LHCN-M2 (cell line): ENCODE results near the gene SHROOM1. TPM values are rescaled to one million over a fixed set of nuclear protein-coding genes. Genes with fewer than 3 reads are reported as not detected.

Experiments
- DNase-seq: peaks from one replicate; pipeline ENCODE4 v3.0.0-alpha.2; 2012; ENCODE audit warnings: low read depth
- total RNA-seq: library from RNA; depleted of rRNA; stranded (reverse); fragments of >200 nt; gene quantifications from 2 replicates; pipeline ENCODE4 v1.2.3, GENCODE V29; 2014

The SHROOM1 gene
- total RNA-seq, 1 experiment from 2014 or later = 13.3 TPM

DNA sequence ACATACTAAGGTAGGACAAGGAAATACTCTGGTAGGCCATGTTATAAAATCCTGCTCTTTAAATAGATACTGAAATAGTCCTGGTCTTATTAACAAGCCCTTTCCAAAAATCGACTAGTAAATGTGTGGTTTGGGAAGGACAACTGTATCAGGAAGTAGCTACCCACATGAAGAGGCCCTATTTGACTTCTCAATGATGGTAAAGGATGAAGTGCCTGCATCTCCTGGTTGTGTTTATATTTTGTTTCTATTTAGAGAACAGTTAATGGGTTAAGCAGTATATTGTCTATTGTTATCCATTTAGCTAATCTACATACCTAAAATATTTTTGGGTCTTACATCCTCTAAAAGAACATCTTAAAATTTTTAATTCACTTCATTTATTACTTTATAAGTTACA is 23.3 kb upstream of the SHROOM1 start:
- no peak for DNase-seq

DNA sequence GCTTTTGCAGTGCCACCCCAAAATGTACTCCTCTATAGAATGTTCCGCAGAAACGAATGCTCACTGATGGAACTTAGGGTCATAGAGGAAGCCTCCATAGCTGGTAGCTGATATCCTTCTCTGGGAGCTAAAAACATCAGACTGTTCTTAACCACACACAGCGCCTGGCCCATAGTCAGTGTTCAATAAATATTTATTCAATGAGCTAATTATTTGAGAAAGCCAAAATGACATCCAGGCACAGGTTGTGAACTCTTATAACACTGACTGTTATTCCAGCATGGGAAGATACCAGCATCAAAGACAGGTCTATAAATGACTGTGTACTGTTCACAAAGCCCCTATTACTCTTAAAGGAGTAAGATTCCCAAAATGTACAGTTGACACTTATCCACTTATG is 22.9 kb upstream of the SHROOM1 start:
- DNase-seq = no peak

DNA sequence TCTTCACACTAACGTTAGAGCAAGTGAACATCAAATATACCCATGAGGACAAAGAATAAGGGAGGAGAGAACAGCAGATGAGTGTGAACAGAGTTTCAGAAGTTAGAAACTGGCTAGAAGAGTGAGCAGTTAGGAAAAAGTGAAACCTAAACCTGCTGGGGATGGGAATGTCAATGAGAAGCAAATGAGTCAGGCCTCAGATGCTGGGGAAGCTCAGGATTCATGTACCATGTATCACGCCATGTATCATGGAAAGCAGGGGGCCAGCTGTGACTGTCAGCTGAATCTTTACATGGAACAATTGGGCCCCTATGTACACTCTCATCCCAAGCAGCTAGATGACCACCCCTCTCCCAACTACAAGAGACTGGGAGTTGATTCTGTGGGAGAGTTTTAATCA is 19.6 kb upstream of the SHROOM1 start:
- DNase-seq = peak; percentile 78

DNA sequence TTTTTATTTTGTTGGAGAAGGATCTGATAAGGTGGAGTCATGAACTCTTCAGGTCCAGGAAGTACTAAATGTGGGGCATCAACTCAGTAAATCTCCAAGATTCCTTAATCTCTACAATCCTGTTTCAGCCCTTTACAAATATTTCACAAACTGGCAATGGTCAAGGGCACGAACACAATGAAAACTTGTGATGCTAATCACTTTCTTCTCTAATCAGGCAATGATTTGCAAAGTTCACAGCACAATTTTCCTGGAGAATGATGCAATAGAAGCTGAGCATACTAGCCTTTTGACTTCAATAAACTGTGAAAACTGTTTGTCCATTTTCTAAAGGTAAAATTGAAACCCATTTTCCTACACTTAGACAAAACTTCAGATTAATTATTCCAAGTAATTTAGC is 18.9 kb upstream of the SHROOM1 start:
- no peak for DNase-seq

DNA sequence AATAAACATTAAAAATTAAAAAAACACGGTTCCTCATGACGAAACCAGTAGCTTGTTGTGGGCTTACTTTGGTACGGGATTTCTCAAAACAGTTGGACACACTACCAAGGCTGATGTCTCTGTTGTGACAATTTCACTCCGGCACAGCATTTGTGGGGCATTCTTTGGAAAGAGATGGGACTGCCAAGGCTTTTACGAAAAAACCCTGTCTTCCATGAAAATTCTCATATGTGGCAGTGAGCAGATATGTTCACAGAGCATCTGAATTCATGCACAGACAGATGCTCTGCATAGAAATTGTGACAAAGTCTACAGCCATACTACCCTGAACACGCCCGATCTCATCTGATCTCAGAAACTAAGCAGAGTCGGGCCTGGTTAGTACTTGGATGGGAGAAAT is 17.8 kb upstream of the SHROOM1 start:
- DNase-seq = no peak

DNA sequence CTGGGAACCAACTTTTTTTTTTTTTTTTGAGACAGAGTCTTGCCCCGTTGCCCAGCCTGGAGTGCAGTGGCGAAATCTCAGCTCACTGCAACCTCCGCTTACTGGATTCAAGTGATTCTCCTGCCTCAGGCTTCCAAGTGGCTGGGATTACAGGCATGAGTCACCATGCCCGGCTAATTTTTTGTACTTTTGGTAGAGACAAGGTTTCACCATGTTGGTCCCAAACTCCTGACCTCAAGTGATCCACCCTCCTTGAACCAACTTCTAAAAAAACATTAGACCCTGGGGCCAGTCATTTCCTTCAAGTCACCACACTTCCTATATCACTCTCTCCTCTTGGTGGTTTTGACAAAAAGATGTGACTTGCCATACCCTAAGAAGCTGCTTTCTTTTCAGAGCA is 10.9 kb upstream of the SHROOM1 start:
- peak; percentile 67 for DNase-seq

DNA sequence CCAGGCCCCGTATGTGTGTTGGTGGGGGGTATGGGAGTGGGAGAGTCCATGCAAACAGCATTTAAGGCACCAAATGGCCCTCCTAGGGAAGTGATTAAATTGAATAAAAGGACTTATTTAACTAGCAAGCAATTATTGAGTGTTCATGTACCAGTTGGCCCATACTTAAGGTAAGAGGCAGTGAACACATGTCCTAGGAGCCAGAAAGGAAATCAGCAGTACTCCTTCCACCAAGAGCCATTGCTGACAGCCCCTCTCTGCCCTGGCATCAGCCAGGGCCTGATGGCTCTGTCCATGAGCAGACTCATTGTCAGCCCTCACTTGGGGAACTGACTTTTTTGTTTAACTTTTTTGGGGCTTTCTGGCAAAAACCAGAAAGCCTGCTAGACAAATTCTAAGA is 10.4 kb upstream of the SHROOM1 start:
- DNase-seq = no peak

DNA sequence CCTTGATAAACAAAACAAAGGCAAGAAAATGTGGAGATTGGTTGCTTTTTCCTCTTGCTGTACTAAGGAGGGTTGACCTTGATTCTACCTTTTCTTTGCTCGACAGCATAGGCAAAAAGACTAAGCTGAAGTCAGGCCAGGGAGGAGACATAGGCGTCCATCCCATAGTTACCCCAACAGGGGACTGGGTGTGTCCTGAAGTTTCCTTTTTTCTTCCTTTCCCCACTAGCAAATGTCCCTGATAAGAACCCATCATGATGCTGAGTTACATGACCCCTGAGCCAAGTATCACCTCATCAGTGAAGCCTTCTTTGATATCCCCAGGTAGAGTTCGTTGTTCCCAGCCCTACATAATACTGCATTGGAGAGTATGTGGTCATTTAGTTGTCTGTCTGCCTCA is 9.9 kb upstream of the SHROOM1 start:
- no peak for DNase-seq

DNA sequence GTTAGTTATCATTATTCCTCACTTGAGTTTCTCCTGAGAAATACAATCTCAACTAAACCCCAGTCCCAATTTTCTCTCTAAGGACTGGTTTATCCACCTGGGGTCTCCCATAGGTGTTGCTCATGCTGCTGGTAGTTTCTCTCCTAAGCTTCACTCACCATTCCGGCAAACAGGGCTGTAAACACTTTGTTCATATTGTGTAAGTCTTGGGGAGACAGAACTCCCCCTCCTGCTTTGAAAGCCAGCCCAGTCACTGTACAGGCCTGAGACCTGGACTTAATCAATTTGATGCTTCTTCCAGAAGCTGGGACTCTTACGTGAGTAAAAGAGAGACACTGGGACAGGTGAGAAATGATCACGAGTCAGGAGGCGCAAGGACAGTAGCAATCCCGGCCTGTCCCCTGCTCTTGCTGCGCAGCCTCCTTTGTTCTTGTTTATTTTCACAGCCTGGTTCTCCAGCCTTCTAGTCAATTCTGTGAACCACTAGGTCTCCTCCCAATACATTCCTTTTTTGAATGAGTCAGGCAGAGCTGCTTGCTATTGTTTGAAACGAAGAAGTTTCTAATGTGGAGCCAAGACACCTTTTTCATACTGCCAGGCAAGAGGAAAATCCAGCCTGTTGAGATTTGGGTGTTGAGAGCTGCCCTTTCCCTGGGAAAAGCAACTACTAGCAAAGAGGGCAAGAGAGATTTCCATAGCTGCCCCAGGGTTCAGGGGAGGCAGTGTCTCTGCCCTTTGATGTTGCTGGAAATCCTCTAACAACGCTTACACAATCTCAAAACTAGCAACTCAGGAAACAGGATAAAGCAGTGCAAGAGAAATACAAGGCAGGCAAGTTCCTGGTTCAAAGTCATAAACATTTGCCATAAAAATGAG is 9.2 kb upstream of the SHROOM1 start:
- DNase-seq = peak; percentile 39

DNA sequence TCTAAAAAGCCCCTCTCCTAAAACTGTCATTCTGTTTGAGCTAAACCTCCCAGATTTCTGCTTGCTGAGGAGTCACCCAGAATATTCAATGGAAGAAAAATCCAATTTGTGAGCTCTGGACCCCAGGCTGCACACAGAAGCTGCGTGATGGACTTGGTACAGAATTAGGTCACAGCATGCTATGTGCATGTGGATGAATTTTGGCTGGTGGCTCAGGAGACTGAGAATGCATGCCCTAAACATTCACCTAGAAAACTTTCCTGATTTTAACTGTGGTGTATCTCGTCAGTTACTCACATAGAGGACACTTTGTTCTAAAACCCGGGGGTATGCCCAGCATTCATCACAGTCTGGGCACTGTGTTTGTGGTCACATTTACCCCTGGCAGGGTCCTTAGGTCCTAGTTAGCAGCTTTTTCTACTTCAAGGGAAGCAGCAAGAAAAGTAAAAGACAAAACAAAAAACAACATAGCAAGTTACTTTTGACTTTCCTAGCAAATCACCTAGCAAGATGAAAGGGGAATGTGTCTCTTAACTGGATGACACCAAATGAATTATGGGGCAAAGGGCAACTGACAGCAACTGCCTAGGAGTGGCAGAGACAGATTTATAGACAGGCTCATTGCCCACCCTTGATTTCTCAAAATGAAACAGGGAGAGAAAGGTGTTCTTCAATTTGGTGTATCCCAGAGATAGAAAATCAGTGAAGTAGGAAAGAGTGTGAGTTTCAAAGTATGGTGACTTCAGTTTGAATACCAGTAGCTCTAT is 8.3 kb upstream of the SHROOM1 start:
- DNase-seq = no peak

DNA sequence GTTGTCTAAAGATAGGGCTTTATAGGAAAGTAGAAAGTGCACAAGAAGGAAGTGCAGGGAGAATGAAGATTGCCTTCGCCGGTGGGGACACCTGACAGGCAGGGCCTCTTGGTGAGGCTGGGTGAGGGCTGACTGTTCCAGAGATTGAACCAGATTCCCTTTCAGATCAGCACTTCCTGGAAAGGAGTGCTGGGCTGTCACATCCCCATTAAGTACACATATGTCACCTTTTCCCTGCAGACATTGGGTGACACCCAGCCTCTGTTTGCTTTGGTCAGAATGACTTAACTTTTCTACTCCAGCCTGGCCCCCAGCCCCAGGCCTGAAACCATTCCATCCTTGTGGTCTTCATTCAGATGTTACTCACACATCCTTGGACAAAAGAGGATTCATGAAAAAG is 7.4 kb upstream of the SHROOM1 start:
- no peak for DNase-seq

DNA sequence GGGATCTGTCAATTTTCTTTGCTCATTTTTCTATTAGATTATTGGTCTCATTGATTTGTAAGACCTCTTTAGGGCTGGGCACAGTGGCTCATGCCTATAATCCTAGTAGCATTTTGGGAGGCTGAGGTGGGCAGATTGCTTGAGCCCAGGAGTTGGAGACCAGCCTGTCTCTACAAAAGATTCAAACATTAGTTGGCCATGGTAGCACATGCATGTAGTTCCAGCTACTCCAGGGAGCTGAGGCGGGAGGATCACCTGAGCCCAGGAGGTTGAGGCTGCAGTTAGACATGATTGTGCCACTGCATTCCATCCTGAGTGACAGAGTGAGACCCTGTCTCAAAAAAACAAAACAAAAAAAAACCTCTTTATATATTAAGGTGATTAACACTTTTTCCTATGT is 6.4 kb upstream of the SHROOM1 start:
- DNase-seq = no peak

DNA sequence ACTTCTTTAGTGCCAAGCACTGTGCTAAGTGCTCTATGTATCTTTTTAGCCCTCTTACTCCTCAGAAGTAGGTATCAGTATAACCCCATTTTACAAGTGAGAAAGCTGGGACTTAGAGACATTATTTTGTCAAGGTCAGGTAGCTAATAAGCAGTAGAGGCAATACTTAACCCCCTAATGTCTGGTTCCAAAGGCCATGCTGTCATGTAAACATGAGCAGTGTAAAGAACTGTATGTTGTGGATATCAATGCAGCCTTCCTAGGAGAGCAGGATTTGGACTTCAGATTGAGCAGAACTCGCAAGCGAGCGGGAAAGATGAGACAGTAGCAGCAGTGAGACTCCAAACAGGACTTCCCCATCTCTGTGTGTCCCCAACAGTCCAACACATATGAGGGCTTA is 3.6 kb upstream of the SHROOM1 start:
- no peak for DNase-seq

DNA sequence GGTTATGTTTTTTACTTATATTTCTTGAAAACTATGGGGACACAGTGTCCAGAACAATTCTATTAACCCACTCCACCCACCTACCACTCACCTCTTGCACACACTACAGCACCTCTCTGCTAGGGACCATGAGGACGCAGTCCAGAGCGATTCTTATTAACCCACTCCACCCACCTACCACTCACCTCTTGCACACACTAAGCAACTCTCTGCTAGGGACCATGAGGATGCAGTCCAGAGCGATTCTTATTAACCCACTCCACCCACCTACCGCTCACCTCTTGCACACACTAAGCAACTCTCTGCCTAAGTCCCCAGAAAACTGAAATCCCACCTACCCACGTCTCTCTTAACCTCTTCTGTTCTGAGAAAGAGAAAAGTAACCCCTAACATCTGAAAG is 2.2 kb upstream of the SHROOM1 start:
- DNase-seq = no peak

DNA sequence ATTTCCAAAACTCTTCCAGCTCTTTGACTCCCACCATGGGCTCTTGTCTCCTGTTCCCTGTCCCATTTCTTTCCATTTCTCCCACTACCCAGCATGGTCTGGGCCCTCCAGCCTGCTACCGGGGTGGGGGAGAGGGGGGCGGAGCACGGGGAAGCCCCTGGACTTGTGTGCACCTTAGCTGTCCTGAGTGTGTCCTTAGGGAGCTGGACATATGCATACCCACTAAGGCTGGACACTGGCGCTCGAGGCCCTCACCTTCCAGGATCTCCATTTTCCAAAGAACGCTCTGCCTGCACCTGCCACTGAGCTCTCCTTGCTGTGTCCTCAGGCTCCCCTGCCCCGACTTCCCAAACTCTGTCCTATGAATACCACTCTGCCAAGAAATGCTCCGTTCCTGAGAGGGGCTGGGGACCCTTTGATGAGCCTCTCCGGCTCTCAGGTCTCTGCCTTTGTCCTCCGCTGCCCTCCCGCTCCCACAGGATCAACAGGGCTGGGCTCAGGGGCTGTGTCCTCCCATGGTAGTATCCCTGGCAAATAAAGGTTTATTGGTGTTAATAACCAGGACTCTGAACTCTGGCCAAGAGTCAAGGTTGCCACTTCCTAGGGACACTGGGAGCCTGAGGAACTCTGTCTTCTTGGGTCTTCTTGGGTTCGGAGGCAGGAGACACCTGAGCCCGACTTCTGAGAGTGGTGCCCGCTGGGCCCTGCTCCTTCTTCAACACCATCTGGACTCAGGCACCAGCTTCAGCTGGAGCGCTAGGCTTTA is 831 bp upstream of the SHROOM1 start:
- no peak for DNase-seq

DNA sequence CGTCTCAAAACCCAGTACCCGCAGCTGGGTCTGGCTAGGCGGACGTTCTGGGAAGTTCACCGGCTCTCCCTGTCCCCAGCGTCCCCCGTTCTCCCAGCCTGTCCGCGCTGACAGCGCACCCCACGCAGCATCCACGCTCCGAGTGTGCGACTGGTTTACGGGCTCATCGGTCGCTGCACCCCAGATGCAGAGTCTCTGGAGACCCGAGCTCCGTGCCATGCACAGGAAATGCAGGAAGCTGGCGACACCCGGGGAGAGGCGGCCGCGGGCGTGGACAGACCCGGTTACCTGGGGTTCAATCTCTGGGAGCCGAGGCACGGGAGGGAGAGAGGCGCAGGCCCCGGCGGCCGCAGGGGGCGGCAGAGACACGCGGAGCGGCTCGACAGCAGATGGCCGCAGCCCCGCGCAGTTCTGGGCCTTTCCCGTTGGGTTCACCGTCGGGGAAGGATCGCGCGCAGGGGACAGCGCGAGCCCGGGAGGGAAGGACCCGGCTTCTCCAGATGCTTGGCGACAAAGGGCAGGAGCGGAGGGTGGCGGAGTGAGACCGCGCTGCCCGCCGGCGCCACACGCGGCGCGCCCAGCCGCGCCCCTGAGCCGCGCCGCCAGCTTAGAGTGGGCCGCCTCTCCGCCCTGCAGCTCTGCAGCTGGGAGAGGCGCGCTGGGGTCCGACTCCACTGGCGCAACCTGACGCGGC is 558 bp downstream of the SHROOM1 start:
- peak; percentile 56 for DNase-seq

DNA sequence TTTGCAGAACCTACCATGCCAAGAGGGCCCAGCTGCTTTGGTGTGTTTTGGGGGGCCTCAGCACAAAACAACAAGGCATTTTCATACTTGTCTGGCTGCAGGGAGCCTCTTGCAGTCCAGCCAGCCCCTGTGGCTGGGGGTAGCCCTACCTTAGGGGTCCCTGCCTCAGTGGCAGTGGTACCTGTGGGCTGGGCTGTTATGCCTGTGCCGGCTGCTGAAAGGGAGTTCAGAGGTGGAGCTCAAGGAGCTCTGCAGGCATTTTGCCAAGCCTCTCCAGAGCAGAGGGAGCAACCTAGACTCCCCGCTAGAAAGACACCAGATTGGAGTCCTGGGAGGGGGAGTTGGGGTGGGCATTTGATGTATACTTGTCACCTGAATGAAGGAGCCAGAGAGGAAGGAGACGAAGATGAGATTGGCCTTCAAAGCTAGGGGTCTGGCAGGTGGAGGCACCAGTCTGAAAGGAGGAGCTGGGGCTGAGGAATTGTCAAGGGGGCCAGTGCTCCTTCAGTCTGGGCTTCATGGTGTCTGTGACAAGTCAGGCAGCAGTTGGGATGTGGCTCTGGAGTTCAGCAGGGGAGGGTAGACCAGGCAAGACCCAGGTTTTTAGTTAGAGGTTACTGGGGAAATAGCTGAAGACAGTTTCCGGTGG is 1.5 kb downstream of the SHROOM1 start:
- DNase-seq = no peak

DNA sequence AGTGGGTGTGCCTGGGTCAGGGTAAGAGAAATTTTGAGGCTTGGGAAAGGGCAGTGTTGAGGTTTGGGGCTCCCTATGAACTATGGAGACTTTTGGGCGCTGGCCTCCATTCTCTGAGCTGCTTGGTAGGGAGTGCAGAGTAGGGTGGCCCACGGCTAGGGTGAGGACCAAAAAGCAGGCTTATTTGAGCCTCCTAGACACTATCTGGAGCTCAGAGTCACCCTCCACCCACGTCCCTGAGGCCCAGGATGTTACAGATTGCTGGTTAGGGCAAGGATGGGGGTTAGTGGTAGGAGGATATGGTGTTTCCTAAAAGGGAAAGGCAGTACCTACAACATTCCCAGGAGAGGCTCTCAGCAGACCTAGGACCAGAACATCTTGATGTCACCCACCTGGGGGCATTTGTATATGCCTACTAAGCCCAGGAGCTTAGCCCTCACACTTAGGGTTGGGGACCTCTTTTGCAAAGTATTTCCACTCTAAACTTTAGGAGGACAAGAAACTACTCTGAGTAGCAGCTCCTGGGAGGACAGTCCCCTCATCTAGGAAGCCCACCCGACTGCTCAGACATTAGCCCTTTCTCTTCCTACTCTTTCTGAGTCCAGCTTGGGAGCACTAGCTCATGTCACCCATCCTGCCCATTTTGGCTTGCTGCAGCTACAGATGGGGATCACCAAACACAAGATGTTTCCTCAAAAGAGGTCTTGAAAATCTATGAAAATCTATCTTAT is 2.3 kb downstream of the SHROOM1 start:
- no peak for DNase-seq

DNA sequence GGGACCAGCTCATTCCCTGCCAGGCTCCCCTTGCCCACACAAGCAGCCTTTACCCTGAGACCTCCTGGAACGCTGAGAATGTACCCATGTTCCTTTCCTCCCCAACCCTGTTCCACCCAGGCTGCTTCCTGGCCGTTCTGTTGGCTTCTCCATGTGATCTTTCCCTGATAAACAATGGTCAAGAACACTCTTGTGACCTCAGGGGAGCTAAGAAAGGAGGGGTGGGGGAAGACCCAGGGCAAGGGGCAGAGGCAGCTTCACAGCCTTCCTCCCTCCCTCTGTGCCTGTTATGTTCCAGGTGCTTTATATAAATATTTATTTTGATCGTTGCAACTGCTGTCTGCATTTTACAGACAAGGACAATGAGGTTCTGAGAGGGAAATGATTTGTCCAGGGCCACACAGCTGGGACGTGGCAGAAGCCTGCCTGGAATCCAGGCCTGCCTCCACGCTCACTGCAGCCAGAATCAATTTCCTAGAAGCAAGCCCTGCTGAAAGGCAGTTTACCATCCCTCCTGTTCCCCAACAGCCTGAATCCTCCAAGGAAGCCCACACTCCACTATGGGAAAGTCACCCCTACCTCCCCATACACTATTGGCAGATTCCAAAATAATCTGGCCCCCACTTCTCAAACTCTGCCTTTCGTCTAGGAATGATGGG is 3.9 kb downstream of the SHROOM1 start:
- DNase-seq = no peak

DNA sequence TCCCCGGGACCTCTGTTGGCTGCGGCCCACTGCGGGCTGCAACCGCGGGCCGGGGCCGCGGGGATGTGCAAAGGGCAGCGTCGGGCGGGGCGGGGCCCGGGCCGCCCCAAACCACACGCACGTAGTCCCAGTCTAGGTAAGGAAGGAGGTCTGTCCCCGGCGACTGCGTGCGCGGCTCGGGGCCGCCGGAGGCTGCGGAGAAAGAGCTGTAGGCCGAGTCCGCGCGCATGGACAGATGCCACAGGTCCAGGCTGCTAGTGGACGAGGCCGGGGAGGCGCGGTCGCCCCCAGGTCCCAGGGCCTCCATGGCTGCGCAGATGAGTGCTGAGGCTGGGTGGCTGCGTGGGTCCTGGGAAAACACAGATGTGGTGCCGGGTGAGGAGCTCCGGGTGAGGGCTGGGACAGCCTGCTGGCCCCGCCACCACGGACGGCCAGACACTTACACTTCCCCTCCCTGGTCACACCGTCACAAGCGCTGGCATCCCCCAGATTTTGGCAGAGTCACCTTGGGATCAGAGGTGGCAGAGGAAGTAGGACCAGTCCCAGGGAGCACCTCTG is 4.5 kb downstream of the SHROOM1 start:
- DNase-seq = no peak
